ENCODE measurements around the gene MFAP2.

MFAP2 gene

DNA sequence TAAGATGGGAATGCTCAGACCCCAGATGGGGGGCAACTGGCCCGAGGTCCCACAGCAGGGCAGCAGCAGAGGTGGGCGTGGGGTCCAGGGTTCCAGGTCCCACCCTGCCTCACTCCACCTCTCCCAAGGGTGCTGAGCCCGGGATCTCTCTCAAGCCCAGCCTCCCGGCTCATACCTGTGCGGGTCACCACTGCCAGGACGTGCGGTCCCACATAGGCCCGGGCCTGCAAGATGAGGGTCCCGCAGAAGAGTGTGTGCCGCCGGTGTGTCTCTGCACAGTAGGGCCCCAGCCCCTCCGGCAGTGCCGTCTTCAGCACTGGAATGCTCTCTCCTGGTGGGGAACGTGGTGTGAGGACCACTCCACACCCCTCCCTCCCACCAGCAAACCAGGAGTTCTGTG lies 16.4 kb upstream of the MFAP2 start:
- H3K9me3 ChIP-seq (ENCODE audit: control insufficient read depth, insufficient read depth, low read length) = no peaks in the 10 kb centered on the region
- H3K4me1 ChIP-seq (ENCODE audit: insufficient read depth, low read length) = no peaks in the 10 kb centered on the region
- H3K9ac ChIP-seq (ENCODE audit: low read depth, low read length) = no peak overlapping the region
- H3K36me3 ChIP-seq (ENCODE audit: insufficient read depth, low read length) = no peaks in the 10 kb centered on the region; the same call in 1 of the 2 replicates

DNA sequence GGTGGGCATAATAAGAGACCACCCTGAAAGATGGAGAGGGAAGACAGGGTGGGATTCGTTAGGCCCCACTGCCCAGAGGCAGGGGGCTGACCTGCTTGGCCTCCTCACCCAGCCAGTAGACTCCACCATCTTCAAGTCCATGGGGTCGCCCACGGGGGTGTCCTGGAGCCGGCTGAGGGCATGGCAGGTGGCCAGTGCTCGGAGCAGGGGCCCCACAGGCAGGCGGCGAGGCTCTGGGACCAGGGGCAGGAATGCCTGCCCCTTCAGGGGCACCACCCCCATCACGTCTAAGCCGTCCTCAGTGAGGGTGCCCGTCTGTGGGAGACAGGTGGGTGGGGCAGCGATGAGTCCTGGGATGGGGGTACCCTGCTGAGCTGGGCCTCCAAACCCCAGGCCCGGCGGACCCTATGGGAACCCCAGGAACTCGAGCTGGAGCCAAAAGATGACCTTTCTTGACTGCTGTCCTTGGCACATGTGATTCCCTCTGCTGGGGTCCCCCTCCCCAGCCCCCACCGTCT lies 13.2 kb upstream of the MFAP2 start:
- no peaks in the 10 kb centered on the region; the same call in 1 of the 2 replicates for H3K36me3 ChIP-seq (ENCODE audit: insufficient read depth, low read length)

DNA sequence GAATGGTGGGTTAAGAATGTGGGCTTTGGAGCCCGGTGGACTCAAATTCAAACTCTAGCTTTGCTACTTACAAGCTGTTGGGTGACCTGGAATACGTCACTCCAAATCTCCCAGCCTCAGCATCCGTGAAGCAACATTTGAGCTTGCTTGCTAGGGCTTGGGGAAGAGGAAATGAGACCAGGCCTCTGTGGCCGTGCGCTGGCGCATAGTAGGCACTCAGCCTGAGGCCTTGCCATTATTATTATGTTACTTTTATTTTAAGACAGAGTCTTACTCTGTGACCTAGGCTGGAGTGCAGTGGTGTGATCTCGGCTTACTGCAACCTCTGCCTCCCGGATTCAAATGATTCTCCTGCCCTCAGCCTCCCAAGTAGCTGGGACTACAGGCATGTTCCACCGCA lies 12.3 kb upstream of the MFAP2 start:
- no peak overlapping the region for H3K9ac ChIP-seq (ENCODE audit: low read depth, low read length)
- no peaks in the 10 kb centered on the region; the same call in 1 of the 2 replicates for H3K36me3 ChIP-seq (ENCODE audit: insufficient read depth, low read length)
- no peaks in the 10 kb centered on the region for H3K9me3 ChIP-seq (ENCODE audit: control insufficient read depth, insufficient read depth, low read length)
- no peaks in the 10 kb centered on the region for H3K4me1 ChIP-seq (ENCODE audit: insufficient read depth, low read length)

More for the DNA sequence above, 13.2 kb upstream of the MFAP2 start:
- no peak overlapping the region for H3K9ac ChIP-seq (ENCODE audit: low read depth, low read length)
- no peaks in the 10 kb centered on the region for H3K4me1 ChIP-seq (ENCODE audit: insufficient read depth, low read length)
- no peaks in the 10 kb centered on the region for H3K9me3 ChIP-seq (ENCODE audit: control insufficient read depth, insufficient read depth, low read length)

DNA sequence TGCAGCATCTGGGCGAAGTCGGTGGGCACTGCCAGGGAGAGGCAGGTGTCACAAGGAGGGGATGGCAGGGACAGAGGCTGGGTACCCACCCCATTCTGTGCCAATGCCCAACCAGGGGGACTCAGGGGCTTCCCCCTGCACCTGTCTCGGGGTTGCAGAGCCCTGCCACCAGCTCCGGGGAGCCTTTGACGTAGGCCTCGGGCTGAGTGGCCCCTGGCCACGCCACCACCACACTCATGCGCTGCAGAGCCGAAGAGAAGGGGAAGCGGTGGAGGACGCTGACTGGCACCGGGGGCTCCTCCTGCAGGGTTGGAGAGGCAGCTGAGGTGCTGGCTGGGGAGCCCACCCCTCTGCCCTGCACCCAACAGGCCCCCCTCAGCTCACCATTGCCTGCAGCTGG lies 11.7 kb upstream of the MFAP2 start:
- H3K9ac ChIP-seq (ENCODE audit: low read depth, low read length) = no peak overlapping the region
- no peaks in the 10 kb centered on the region; the same call in 1 of the 2 replicates for H3K36me3 ChIP-seq (ENCODE audit: insufficient read depth, low read length)
- no peaks in the 10 kb centered on the region for H3K4me1 ChIP-seq (ENCODE audit: insufficient read depth, low read length)
- H3K9me3 ChIP-seq (ENCODE audit: control insufficient read depth, insufficient read depth, low read length) = no peaks in the 10 kb centered on the region

DNA sequence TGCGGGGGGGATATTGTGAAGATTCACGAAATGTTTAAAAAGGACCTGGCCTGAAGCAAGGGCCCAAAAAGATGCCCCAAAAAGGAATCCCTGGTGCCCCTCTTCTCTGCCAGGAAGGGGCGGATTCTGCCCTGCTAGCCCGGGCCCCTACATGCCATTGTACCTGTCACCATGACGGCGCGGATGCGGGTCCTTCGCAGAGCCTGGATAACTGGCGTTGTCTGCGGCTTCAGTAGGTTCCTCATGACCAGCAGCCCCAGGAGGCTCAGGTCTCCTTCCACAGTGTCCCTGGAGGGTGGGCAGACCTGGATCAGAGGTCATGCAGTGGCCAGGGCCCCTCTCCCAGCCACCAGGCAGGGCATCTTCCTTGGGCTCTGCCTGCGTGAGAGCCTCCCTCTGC lies 11.2 kb upstream of the MFAP2 start:
- H3K9me3 ChIP-seq (ENCODE audit: control insufficient read depth, insufficient read depth, low read length) = no peaks in the 10 kb centered on the region
- no peaks in the 10 kb centered on the region; the same call in 1 of the 2 replicates for H3K36me3 ChIP-seq (ENCODE audit: insufficient read depth, low read length)
- H3K4me1 ChIP-seq (ENCODE audit: insufficient read depth, low read length) = no peaks in the 10 kb centered on the region
- H3K9ac ChIP-seq (ENCODE audit: low read depth, low read length) = no peak overlapping the region

DNA sequence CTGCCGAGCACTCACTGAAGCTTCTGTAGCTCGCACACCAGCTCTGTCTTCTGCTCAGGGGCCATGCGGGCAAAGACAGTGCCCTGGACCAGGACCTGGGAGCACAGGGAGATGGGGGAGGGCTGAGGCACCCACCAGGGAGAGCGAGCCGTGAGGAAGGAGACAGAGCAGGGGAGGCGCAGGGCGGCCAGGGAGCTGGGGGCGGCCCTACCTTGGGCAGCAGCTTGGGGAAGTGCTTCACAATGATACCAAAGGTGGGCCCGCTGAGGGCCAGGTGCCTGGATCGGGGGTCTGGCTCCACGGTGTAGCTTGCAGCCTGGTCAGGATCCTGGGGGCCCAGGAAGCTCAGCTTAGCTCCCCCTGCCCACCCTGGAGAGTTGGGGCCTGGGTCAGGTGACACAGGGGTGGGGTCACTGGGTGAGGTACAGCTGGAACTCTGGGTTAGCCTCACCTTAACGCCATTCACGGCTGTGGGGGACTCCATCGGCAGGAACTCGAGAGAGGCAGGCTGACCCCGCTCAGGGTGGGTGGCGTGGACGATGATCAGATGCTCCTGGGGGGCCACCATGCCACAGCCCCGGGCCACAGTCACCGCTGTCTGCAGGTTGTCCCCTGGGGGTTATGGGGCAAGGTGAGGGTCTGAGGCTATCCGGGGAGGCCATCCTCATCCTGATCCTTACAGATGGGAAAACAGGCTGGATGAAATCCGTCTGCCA lies 9.4 kb upstream of the MFAP2 start:
- Histone ChIP-seq H3K9me3 (ENCODE audit: control insufficient read depth, insufficient read depth, low read length) (no peaks in the 10 kb centered on the region), H3K36me3 (ENCODE audit: insufficient read depth, low read length) (no peaks in the 10 kb centered on the region; the same call in 1 of the 2 replicates), H3K9ac (ENCODE audit: low read depth, low read length) (no peak overlapping the region), H3K4me1 (ENCODE audit: insufficient read depth, low read length) (peaks cover 2% of the 10 kb centered on the region; the same call in 1 of the 2 replicates)

DNA sequence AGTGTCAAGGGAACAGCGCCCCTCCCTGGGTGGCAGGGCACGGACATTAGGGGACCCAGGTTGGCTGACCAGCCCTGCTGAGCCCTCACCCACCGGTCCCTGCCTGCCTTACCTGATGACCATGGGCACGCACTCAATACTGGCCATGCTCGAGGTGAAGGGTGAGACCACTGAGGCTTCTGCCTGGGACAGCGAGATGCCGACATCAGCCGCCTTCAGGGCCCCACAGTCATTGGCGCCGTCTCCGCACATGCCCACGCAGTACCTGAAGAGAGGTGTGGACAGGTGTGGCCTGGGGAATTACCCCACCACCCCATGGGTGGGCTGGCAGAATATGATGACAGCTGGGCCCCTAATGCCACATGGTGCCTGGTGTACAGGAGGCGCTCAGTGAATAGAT lies 7.8 kb upstream of the MFAP2 start:
- Histone ChIP-seq H3K9me3 (ENCODE audit: control insufficient read depth, insufficient read depth, low read length) (no peaks in the 10 kb centered on the region), H3K4me1 (ENCODE audit: insufficient read depth, low read length) (peaks cover 5% of the 10 kb centered on the region; the same call in 1 of the 2 replicates), H3K36me3 (ENCODE audit: insufficient read depth, low read length) (no peaks in the 10 kb centered on the region; the same call in 1 of the 2 replicates), H3K9ac (ENCODE audit: low read depth, low read length) (no peak overlapping the region)

DNA sequence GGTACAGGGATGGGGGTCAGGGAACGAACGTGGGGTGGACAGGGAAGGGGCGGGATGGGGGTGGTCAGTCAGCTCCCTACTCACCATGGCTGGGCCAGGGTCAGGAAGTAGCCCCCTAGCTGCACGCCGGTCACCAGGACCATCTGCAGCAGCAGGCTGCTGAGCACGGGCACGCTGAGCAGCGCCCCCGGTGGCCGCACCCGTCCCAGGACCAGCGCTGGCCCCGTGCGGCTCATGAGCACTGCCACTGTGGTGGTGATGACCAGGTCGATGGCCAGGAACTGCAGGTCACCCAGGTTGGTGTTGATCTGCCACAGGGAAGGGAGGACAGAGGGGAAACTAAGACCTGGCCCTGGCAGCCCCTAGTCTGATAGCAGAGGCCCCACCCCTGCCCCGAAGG lies 6.5 kb upstream of the MFAP2 start:
- no peak overlapping the region for H3K9ac ChIP-seq (ENCODE audit: low read depth, low read length)
- H3K9me3 ChIP-seq (ENCODE audit: control insufficient read depth, insufficient read depth, low read length) = no peaks in the 10 kb centered on the region
- peaks cover 7% of the 10 kb centered on the region; the same call in 1 of the 2 replicates for H3K4me1 ChIP-seq (ENCODE audit: insufficient read depth, low read length)
- H3K36me3 ChIP-seq (ENCODE audit: insufficient read depth, low read length) = no peaks in the 10 kb centered on the region; the same call in 1 of the 2 replicates

DNA sequence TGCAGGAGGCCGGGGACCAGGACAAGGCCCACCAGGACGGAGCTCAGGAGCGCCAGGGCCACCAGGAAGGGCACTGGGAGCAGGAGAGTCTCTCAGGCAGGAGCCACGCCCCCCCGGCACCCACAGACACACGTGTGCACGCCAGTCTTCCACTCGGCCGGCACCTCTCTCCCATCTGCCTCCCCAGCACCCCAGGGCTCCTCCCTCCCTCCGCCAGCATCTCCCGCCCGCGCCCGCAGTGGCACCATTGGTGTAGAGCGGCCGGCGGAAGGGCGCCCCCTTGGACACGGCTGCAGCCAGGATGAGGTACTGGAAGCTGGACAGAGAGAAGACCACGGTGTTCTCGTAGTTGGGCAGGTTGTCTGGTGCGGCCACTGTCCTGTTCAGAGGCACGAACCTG lies 6.1 kb upstream of the MFAP2 start:
- H3K9me3 ChIP-seq (ENCODE audit: control insufficient read depth, insufficient read depth, low read length) = no peaks in the 10 kb centered on the region
- H3K4me1 ChIP-seq (ENCODE audit: insufficient read depth, low read length) = peaks cover 7% of the 10 kb centered on the region; the same call in 1 of the 2 replicates
- no peak overlapping the region for H3K9ac ChIP-seq (ENCODE audit: low read depth, low read length)
- H3K36me3 ChIP-seq (ENCODE audit: insufficient read depth, low read length) = no peaks in the 10 kb centered on the region; the same call in 1 of the 2 replicates

DNA sequence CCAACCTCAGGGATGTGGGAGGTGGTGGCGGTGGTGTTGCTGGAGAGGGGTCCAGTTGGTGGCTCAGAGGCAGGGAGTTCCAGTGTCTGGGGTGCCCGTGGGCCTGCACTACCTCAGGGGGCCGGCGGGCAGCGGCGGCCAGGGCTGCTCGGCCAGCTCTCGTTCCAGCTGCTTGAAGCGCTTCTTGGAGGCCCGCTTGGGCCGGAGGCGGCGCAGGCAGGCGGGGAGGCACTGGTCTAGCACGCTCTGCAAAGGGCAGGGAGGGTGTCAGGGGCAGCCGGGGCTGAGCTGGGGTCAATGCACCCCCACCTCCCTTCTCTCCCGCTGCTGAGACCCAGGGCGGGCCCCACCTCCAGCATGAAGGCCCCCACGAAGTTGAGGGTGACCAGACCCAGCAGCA lies 5.7 kb upstream of the MFAP2 start:
- no peaks in the 10 kb centered on the region; the same call in 1 of the 2 replicates for H3K36me3 ChIP-seq (ENCODE audit: insufficient read depth, low read length)
- H3K9ac ChIP-seq (ENCODE audit: low read depth, low read length) = no peak overlapping the region
- peaks cover 7% of the 10 kb centered on the region; the same call in 1 of the 2 replicates for H3K4me1 ChIP-seq (ENCODE audit: insufficient read depth, low read length)
- no peaks in the 10 kb centered on the region for H3K9me3 ChIP-seq (ENCODE audit: control insufficient read depth, insufficient read depth, low read length)

DNA sequence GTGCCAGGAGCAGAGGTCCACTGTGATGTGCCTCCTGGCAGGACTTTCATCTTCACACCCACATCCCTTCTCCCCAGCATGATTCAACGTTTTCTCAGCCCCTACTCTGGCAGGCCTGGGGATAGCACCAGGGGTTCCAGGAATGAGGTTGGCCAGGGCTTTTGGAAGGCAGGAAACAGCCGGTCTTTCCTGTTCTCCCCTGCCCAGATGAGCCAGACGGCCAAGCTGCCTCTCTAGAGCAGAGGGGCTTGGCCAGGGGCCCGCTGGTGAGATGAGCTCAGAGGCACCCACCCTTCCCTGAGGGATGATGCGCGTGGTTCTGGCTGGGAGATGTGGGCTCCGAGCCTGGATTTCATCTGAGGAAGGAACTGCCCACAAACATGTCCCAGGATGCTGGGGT lies 4.3 kb upstream of the MFAP2 start:
- Histone ChIP-seq H3K36me3 (ENCODE audit: insufficient read depth, low read length) (no peaks in the 10 kb centered on the region; the same call in 1 of the 2 replicates), H3K4me1 (ENCODE audit: insufficient read depth, low read length) (peaks cover 7% of the 10 kb centered on the region; the same call in 1 of the 2 replicates), H3K9me3 (ENCODE audit: control insufficient read depth, insufficient read depth, low read length) (no peaks in the 10 kb centered on the region), H3K9ac (ENCODE audit: low read depth, low read length) (no peak overlapping the region)

DNA sequence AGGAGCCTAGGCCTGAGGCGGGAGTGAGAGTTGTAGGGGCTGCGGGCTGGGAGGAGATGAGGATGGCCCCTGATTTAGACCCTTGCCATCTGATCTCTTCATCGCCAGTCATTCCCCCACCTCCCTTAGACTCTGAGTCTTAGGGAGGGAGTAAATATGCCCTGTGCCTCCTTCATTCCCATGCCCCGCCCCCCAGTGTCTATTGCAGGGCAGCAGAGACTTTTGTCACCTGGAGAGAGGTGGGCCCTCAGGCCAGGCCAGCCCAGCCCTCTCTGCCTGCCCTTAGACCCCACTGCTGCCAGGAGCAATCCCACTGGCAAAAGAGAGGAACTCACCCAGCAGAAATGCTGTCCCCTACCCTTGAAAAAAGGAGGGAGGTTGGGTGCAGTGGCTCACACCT lies 3.2 kb upstream of the MFAP2 start:
- Histone ChIP-seq H3K9ac (ENCODE audit: low read depth, low read length) (no peak overlapping the region), H3K4me1 (ENCODE audit: insufficient read depth, low read length) (peaks cover 14% of the 10 kb centered on the region; the same call in 1 of the 2 replicates)

DNA sequence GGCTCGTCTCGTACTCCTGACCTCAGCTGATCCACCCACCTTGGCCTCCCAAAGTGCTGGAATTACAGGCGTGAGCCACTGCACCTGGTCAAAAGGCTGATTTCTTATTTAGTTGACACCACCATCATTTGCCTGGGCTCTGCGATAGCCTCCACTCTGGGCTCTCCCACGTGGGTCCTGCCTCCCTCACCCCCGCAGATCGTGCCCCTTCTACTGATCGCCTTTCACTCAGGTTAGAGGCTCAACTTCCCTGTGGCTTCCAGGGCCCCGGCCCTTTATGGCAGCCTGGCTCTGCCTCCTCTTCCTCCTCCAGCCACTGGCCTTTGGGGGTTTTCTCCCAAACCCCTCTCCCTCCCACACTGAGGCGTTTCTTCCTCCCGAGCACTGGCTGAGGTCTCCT lies 2.5 kb upstream of the MFAP2 start:
- Histone ChIP-seq H3K9ac (ENCODE audit: low read depth, low read length) (no peak overlapping the region), H3K36me3 (ENCODE audit: insufficient read depth, low read length) (no peaks in the 10 kb centered on the region), H3K4me1 (ENCODE audit: insufficient read depth, low read length) (peaks cover 19% of the 10 kb centered on the region; the same call in 1 of the 2 replicates), H3K9me3 (ENCODE audit: control insufficient read depth, insufficient read depth, low read length) (no peaks in the 10 kb centered on the region)

More for the DNA sequence above, 3.2 kb upstream of the MFAP2 start:
- H3K36me3 ChIP-seq (ENCODE audit: insufficient read depth, low read length) = no peaks in the 10 kb centered on the region
- H3K9me3 ChIP-seq (ENCODE audit: control insufficient read depth, insufficient read depth, low read length) = no peaks in the 10 kb centered on the region

DNA sequence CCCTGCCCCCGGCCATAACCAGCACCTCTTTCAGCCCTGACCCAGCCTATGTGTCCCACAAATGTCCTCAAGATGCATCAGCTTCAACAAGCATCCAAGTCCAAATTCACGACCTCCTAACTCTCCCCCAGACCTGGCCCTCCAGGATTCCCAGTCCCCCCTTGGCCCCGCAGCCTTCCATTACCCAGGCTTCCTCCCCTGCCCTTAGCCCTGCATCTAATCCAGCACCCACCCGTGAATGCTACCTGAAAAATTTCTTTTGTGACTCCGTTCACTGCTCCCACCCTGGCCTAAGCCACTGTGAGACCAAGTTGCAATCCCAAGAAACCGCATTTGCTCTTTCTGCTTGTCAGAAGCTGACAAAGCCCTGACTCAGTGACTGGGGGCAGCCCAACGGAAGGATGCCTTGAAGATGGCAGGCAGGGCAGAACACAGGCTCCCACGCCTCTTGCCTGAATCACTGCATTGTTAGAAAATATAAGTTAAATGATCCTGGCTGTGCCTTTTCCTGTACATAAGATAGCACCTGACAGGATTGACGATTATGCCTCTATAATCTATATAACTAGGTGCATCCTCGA lies 939 bp upstream of the MFAP2 start:
- no peaks in the 10 kb centered on the region for H3K9me3 ChIP-seq (ENCODE audit: control insufficient read depth, insufficient read depth, low read length)
- peaks cover 19% of the 10 kb centered on the region; the same call in 1 of the 2 replicates for H3K4me1 ChIP-seq (ENCODE audit: insufficient read depth, low read length)
- no peaks in the 10 kb centered on the region for H3K36me3 ChIP-seq (ENCODE audit: insufficient read depth, low read length)
- no peak overlapping the region for H3K9ac ChIP-seq (ENCODE audit: low read depth, low read length)
